ENCODE data around the gene NUDCD3.

Gene NUDCD3

GRCh38 chr7:44366986-44367385, 123.5 kb downstream of the NUDCD3 start:
- DNase-seq (ENCODE audit: low read depth in 2 of 2): no peak

DNA sequence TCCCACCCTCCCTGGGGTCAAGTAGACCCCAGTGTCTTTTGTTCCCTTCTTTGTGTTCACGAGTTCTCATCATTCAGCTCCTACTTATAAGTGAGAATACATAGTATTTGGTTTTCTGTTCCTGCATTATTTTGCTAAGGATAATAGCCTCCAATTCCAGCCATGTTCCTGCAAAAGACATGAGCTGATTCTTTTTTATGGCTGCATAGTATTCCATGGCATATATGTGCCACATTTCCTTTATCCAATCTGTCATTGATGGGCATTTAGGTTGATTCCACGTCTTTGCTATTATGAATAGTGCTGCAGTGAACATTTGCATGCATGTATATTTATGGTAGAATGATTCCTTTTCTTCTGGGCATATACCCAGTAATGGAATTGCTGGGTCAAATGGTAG, 136.8 kb downstream of the NUDCD3 start:
- no peak for DNase-seq (ENCODE audit: low read depth in 2 of 2)

DNA sequence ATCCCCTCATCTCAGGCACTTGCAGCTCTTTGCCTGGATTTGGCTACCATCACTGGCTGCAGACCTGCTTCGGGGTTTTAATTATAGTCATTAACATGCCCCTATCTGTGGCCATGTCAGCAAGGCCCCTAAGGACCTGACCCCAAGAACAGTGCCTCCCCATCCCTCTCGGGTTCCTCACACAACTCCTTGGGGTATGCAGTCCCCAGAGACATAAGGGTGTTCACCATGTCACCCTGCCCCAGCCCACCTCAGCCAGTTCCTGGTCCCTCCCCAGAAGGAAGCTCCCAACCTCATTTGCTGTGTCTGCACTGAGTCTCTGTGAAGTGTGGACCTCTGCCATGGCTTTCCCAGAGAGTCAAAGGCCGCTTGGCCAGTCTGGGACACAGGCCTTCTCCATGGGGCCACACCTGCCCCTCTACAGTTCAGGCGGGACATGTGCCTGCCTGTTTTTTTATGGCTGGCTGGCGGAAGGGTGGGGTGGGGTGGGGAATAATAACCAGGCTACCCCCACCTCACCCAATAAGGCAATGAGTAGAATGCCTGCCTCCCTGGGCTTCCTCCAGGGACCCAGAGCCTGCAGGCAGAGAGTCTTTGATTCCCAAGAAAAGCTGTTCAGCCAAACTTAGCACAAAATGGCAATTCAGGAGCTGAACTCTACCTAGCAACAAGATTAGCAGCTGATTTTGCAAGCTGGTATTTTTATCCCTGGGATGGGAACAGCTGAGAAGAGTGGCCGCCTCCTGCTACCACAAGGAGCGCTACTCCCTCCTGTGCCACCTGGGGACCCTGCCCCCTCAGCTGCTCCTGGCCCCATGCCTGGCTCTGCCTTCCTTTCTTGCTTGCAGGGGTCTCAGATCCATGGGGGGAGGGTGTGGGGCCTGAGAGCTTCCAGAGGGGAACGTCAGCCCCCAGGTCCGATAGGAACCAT, 141.3 kb downstream of the NUDCD3 start:
- no peak for DNase-seq (ENCODE audit: low read depth in 2 of 2)

DNA sequence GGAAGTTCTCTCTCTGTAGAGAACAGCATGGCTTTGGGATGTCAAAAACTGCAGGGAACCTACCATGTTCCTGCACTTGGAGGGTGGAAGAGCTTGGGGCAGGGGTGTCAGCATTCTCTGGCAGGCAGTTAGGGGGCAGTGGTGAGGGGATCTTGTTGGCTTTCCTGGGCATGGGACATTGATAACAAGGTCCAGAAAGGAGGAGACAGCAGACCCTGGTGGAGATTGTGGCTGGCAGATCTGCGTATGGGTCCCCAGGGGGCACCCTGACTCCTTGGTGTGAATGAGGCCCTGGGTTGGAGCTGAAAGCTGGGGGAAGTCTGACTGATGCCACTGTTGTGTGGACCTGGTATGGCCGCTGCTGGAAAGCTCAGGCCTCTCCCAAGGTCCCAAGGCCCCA, 142.2 kb downstream of the NUDCD3 start:
- DNase-seq (ENCODE audit: low read depth in 2 of 2): no peak

- DNase-seq (ENCODE audit: low read depth in 2 of 2): no peak
Observed at GRCh38 chr7:44347546-44348114, 142.8 kb downstream of the NUDCD3 start.

DNA sequence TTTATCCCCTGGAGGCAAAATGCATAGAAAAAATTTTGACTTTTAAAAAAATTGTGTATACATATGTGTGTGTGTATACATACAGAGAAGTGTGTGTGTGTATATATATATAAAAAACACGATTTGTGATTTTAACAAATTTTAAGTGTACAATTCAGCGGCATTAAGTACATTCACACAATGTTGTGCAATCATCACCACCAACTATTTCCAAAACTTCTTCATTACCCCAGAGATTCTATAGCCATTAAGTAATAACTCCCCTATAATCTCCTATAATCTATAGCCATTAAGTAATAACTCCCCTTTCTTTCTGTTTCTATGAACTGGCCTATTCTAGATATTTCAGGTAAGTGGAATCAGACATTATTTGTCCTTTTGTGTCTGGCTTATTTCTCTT, 144.4 kb downstream of the NUDCD3 start:
- DNase-seq (ENCODE audit: low read depth in 2 of 2): no peak

DNA sequence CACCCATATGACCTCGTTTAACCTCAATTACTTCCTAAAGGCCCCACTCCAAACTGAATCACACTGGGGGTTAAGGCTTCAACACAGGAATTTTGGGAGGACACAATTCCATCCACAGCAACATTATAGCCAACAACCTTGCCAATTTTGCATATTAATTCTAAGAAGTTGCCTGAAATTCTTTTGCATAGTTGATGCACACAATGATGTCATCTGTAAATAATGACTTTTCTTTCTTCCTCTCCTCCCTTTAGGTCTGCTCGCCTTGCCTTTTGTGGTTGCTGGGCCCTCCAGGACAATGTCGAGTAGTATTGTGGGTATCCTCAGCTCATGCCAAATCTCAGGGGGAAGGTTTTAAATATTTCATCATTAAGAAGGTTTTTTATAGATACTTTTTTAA, 149.1 kb downstream of the NUDCD3 start:
- DNase-seq (ENCODE audit: low read depth in 2 of 2): no peak

DNA sequence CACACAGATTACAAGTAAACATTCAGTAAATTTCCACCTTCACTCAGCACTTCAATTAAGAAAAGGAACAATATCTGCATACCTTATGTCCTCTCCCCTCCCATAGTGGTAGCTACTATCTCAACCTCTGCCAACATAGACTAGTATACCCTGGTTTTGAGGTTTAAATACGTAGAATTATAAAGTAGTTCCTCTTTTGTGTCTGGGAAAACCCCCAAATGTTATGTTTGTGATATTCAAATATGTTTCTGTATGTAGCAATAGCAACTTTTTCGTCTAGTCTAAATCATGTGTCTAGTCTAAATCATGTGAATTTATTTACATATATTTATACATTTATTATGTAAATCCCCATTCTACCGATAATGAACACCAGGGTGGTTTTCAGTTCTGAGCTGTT, 151.9 kb downstream of the NUDCD3 start:
- no peak for DNase-seq (ENCODE audit: low read depth in 2 of 2)

- DNase-seq (ENCODE audit: low read depth in 2 of 2): no peak
Observed at GRCh38 chr7:44336491-44336890, 154.0 kb downstream of the NUDCD3 start.

DNA sequence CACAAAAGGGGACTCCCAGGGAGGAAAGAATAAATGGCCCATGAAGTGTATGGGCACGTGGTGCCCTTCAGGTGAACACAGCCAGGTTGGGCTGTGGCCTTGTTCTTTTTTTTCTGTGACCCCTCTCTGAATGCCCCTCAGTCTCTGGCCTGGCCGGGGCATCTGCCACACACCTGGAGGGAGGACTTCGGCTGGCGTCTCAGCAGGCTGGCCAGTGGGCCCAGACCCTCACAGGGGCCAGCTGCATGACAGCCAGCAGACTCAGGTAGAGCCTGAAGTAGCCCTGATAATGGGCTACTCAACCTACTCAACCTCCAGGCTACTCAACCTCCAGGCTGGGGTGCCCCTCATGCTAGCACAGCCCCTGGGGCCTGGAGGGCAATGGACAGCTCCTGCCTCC, 155.3 kb downstream of the NUDCD3 start:
- DNase-seq (ENCODE audit: low read depth in 2 of 2): no peak

DNA sequence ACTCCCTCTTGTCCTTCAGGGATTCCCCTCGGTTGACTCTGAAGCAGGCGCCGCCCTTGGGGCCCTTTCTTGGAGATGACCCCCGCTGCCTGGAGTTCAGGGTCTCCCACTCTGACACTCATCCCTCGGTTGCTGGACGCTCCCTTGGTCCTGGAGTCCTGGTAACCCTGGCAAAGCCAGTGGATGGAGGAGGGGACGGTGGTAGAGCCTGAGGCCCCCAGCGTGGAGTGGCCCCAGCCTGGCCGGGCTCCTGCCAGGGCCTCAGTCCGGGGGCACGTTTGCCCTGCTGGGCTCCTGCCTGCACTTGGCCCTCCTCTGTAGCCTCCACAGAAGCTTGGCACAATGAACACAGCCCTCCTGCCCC, 155.7 kb downstream of the NUDCD3 start:
- DNase-seq (ENCODE audit: low read depth in 2 of 2): no peak

GRCh38 chr7:44333911-44334733, 156.3 kb downstream of the NUDCD3 start:
- no peak for DNase-seq (ENCODE audit: low read depth in 2 of 2)

GRCh38 chr7:44331682-44332081, 158.8 kb downstream of the NUDCD3 start:
- DNase-seq (ENCODE audit: low read depth in 2 of 2): no peak

DNA sequence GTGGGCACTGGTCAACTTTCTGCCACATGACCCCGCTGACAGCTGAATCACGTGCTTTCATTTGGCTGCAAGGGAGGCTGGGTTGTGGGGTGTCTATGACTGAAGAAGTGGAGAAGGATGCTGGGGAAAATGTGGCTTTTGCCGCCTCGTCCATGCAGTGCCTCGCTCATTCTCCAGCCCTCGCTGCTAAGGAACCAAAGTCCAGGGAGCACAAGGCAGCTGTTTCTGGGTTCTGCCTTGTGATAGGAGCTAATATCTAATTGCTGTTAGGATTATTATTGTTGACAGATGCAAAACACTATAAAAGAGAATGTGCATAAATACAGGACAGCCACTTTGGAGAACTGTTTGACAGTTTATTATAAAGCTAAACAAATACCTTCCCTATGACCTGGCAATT, 160.1 kb downstream of the NUDCD3 start:
- DNase-seq (ENCODE audit: low read depth in 2 of 2): no peak

DNA sequence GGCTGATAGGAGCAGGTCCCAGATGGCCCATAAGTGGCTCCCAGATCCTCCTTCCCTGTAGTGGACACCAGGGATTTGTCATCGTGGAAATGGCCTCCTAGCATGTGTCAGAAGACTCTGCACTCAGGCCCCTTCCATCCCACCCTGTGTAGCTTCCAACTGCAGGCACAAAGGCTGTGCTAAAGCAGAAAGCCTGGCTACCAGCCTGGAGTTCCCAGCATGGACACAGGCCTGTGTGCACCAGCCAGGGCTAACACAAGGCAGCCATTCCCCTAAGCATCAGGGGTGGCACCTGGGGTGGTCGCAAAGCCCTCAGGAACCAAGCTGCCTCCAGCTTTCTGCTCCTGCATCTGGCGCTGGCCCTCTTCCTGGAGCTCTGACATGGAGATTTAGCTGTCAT, 160.6 kb downstream of the NUDCD3 start:
- no peak for DNase-seq (ENCODE audit: low read depth in 2 of 2)

Data from stimulated activated CD4-positive, alpha-beta T cell treated with anti-CD3 and anti-CD28 coated beads, Interleukin-1b, Interleukin-23, amount 100 ng/mL, for 4 hours (primary cell).